Vagina (tissue), 2 donors: ENCODE results near the gene WNT7B. TPM values are rescaled to one million over a fixed set of nuclear protein-coding genes. Genes with fewer than 3 reads are reported as not detected.

Experiments used
- DNase-seq, 2 donors: peaks; one replicate each; pipeline ENCODE4 v3.0.0-alpha.2; 2017; ENCODE audit errors: extremely low spot score in 2 of 2
- H3K27ac ChIP-seq: fragments of 200-600 bp; sonication (generic); one replicate; pipeline ENCODE4 v1.5.1; 2019
- H3K27me3 ChIP-seq: fragments of 200-600 bp; sonication (generic); one replicate; pipeline ENCODE4 v1.5.1; 2019
- H3K36me3 ChIP-seq, 2 donors: fragments of 200-600 bp; sonication (generic); one replicate each; pipeline ENCODE4 v1.5.1; 2017 to 2019
- H3K4me1 ChIP-seq: fragments of 200-600 bp; sonication (generic); one replicate; pipeline ENCODE4 v1.5.1; 2019
- H3K4me3 ChIP-seq, 2 donors: fragments of 200-600 bp; sonication (generic); 1 replicate in 1 of 2; 2 replicates in 1 of 2; pipeline ENCODE4 v1.5.1; 2016 to 2019
- H3K9me3 ChIP-seq: fragments of 200-600 bp; sonication (generic); one replicate; pipeline ENCODE4 v1.5.1; 2019
- CTCF ChIP-seq, 3 experiments: fragments of 450-650 bp in 2 of 3; fragments of 200-600 bp in 1 of 3; sonication (generic) in 1 of 3; IDR thresholded peaks; one replicate each; pipeline ENCODE4 v1.5.1; 2017 to 2019; ENCODE audit warnings: antibody characterized with exemption in 3 of 3, mild to moderate bottlenecking in 2 of 3, moderate library complexity in 2 of 3
- POLR2A ChIP-seq, 2 donors: fragments of 450-650 bp; IDR thresholded peaks; one replicate each; pipeline ENCODE4 v1.6.1; 2017; ENCODE audit warnings: antibody characterized with exemption in 2 of 2, mild to moderate bottlenecking in 2 of 2, moderate library complexity in 2 of 2
- POLR2AphosphoS5 ChIP-seq, 2 donors: sonication (generic); formaldehyde crosslinking; IDR thresholded peaks; one replicate each; pipeline ENCODE4 v1.9.0; 2017; ENCODE audit warnings: antibody characterized with exemption in 2 of 2, mild to moderate bottlenecking in 2 of 2, low read depth in 1 of 2; ENCODE audit not compliant: insufficient read depth in 1 of 2
- intact Hi-C: fragments of 100-400 bp; cut with DNase I; formaldehyde crosslinking; loops from one replicate; pipeline ENCODE4 v1.15.1; 2023
- total RNA-seq: library from RNA; depleted of rRNA; stranded (reverse); fragments of >200 nt; gene quantifications from one replicate; pipeline ENCODE4 v1.2.3, GENCODE V29; 2016

WNT7B gene
- total RNA-seq, 1 donor from 2014 or later: 7.1 TPM

GRCh38 chr22:45964926-45965527, 11.9 kb downstream of the WNT7B start:
- H3K9me3 ChIP-seq: no peaks in the 10 kb centered on the region
- no peaks in the 10 kb centered on the region for H3K27me3 ChIP-seq
- intact Hi-C loops: no loop called here
- no peaks in the 10 kb centered on the region for H3K36me3 ChIP-seq
- H3K4me3 ChIP-seq: no peak overlapping the region
- TF ChIP-seq CTCF (IDR thresholded peaks at IDR 0.05) (no peak), POLR2A (IDR thresholded peaks at IDR 0.05) (no peak), POLR2AphosphoS5 (IDR thresholded peaks at IDR 0.05; ENCODE audit: insufficient read depth in 1 of 2, low read depth in 1 of 2) (no peak)
- no peaks in the 10 kb centered on the region for H3K4me1 ChIP-seq
- DNase-seq: no peak
- H3K27ac ChIP-seq: no peak overlapping the region

GRCh38 chr22:45964372-45964771, 12.6 kb downstream of the WNT7B start:
- H3K4me3 ChIP-seq: no peak overlapping the region
- no peaks in the 10 kb centered on the region for H3K4me1 ChIP-seq
- no peak overlapping the region for H3K27ac ChIP-seq
- no peaks in the 10 kb centered on the region for H3K9me3 ChIP-seq
- no peaks in the 10 kb centered on the region for H3K36me3 ChIP-seq
- DNase-seq: no peak
- intact Hi-C loops: no loop called here
- TF ChIP-seq POLR2A (IDR thresholded peaks at IDR 0.05) (no peak), CTCF (IDR thresholded peaks at IDR 0.05) (no peak), POLR2AphosphoS5 (IDR thresholded peaks at IDR 0.05; ENCODE audit: insufficient read depth in 1 of 2, low read depth in 1 of 2) (no peak)
- H3K27me3 ChIP-seq: no peaks in the 10 kb centered on the region

GRCh38 chr22:45963821-45964220, 13.1 kb downstream of the WNT7B start:
- H3K36me3 ChIP-seq: no peaks in the 10 kb centered on the region
- H3K9me3 ChIP-seq: no peaks in the 10 kb centered on the region
- no peak overlapping the region for H3K4me3 ChIP-seq
- DNase-seq: no peak
- TF ChIP-seq CTCF (IDR thresholded peaks at IDR 0.05): no peak
- TF ChIP-seq POLR2AphosphoS5 (IDR thresholded peaks at IDR 0.05; ENCODE audit: insufficient read depth in 1 of 2, low read depth in 1 of 2): no peak
- TF ChIP-seq POLR2A (IDR thresholded peaks at IDR 0.05): no peak
- no peaks in the 10 kb centered on the region for H3K4me1 ChIP-seq
- intact Hi-C loops: no loop called here
- no peak overlapping the region for H3K27ac ChIP-seq
- no peaks in the 10 kb centered on the region for H3K27me3 ChIP-seq

- H3K27me3 ChIP-seq: no peaks in the 10 kb centered on the region
- intact Hi-C loops: no loop called here
- H3K4me3 ChIP-seq: no peak overlapping the region
- no peak for DNase-seq
- H3K4me1 ChIP-seq: no peaks in the 10 kb centered on the region
- TF ChIP-seq POLR2A (IDR thresholded peaks at IDR 0.05): no peak
- TF ChIP-seq CTCF (IDR thresholded peaks at IDR 0.05): no peak
- TF ChIP-seq POLR2AphosphoS5 (IDR thresholded peaks at IDR 0.05; ENCODE audit: insufficient read depth in 1 of 2, low read depth in 1 of 2): no peak
- no peak overlapping the region for H3K27ac ChIP-seq
- H3K36me3 ChIP-seq: no peaks in the 10 kb centered on the region
- no peaks in the 10 kb centered on the region for H3K9me3 ChIP-seq
Measured at GRCh38 chr22:45962756-45963324, 14.1 kb downstream of the WNT7B start.

- Histone ChIP-seq H3K27ac (no peak overlapping the region), H3K4me1 (no peaks in the 10 kb centered on the region), H3K36me3 (no peaks in the 10 kb centered on the region), H3K27me3 (no peaks in the 10 kb centered on the region), H3K4me3 (no peak overlapping the region), H3K9me3 (no peaks in the 10 kb centered on the region)
- DNase-seq: no peak
- TF ChIP-seq CTCF (IDR thresholded peaks at IDR 0.05) (no peak), POLR2A (IDR thresholded peaks at IDR 0.05) (no peak), POLR2AphosphoS5 (IDR thresholded peaks at IDR 0.05; ENCODE audit: insufficient read depth in 1 of 2, low read depth in 1 of 2) (no peak)
- intact Hi-C loops: no loop called here
Measured at GRCh38 chr22:45962434-45962718, 14.6 kb downstream of the WNT7B start.
